ENCODE measurements around the gene SQSTM1. TPM values are rescaled to one million over a fixed set of nuclear protein-coding genes. Genes with fewer than 3 reads are reported as not detected.

The SQSTM1 gene
- total RNA-seq, 1 experiment from 2014 or later = 612 TPM

GRCh38 chr5:179794171-179794570 lies 26.5 kb upstream of the SQSTM1 start:
- no peaks in the 10 kb centered on the region for H3K9me3 Mint-ChIP-seq (ENCODE audit: unreplicated experiment)
- BruUV-seq (replicated peaks) = no TSS peak
- no peaks in the 10 kb centered on the region for H3K27me3 Mint-ChIP-seq (ENCODE audit: insufficient read depth, unreplicated experiment)
- TF ChIP-seq CTCF (IDR thresholded peaks at IDR 0.05; ENCODE audit: unreplicated experiment) = no peak
- ChIA-PET POLR2A (interaction anchor here (0.6 to 4.8 kb wide), 7 partner anchors 17 to 1185 kb away, joined by 3 to 37 read pairs (median 5); partner anchors contain the start of gene MAML1), CTCF (interaction anchor here (0.6 to 3.6 kb wide), 6 partner anchors 9 to 128 kb away, joined by 3 to 28 read pairs (median 6); no protein-coding TSS in a partner anchor)
- H3K4me3 Mint-ChIP-seq (ENCODE audit: unreplicated experiment) = no peak overlapping the region
- no peak overlapping the region for H3K27ac Mint-ChIP-seq (ENCODE audit: low read depth, unreplicated experiment)
- intact Hi-C loops (cut with micrococcal nuclease) = no loop called here
- no peak for DNase-seq (ENCODE audit: unreplicated experiment)
- peaks cover 8% of the 10 kb centered on the region for H3K4me1 Mint-ChIP-seq (ENCODE audit: insufficient read depth, unreplicated experiment)
- H3K36me3 Mint-ChIP-seq (ENCODE audit: insufficient read depth, unreplicated experiment) = peaks cover 22% of the 10 kb centered on the region

GRCh38 chr5:179794575-179794974 lies 26.1 kb upstream of the SQSTM1 start:
- Mint-ChIP-seq H3K4me3 (ENCODE audit: unreplicated experiment) (peak overlapping the region; percentile 71), H3K4me1 (ENCODE audit: insufficient read depth, unreplicated experiment) (peaks cover 8% of the 10 kb centered on the region), H3K36me3 (ENCODE audit: insufficient read depth, unreplicated experiment) (peaks cover 25% of the 10 kb centered on the region), H3K27me3 (ENCODE audit: insufficient read depth, unreplicated experiment) (no peaks in the 10 kb centered on the region), H3K9me3 (ENCODE audit: unreplicated experiment) (no peaks in the 10 kb centered on the region), H3K27ac (ENCODE audit: low read depth, unreplicated experiment) (no peak overlapping the region)
- ChIA-PET POLR2A (interaction anchor here (0.6 to 4.8 kb wide), 13 partner anchors 11 to 1185 kb away, joined by 3 to 37 read pairs (median 5); partner anchors contain the start of gene MAML1), CTCF (interaction anchor here (0.6 to 3.6 kb wide), 7 partner anchors 8 to 220 kb away, joined by 3 to 28 read pairs (median 5); no protein-coding TSS in a partner anchor)
- no peak for TF ChIP-seq CTCF (IDR thresholded peaks at IDR 0.05; ENCODE audit: unreplicated experiment)
- no TSS peak for BruUV-seq (replicated peaks)
- no peak for DNase-seq (ENCODE audit: unreplicated experiment)
- intact Hi-C loops (cut with micrococcal nuclease) = no loop called here

- BruUV-seq (replicated peaks) = no TSS peak
- Mint-ChIP-seq H3K36me3 (ENCODE audit: insufficient read depth, unreplicated experiment) (peaks cover 31% of the 10 kb centered on the region), H3K27ac (ENCODE audit: low read depth, unreplicated experiment) (no peak overlapping the region), H3K27me3 (ENCODE audit: insufficient read depth, unreplicated experiment) (no peaks in the 10 kb centered on the region), H3K4me3 (ENCODE audit: unreplicated experiment) (peak overlapping the region; percentile 71), H3K9me3 (ENCODE audit: unreplicated experiment) (no peaks in the 10 kb centered on the region), H3K4me1 (ENCODE audit: insufficient read depth, unreplicated experiment) (peaks cover 8% of the 10 kb centered on the region)
- no peak for TF ChIP-seq CTCF (IDR thresholded peaks at IDR 0.05; ENCODE audit: unreplicated experiment)
- CTCF ChIA-PET = interaction anchor here (0.6 to 3.6 kb wide), 12 partner anchors 10 to 221 kb away, joined by 3 to 42 read pairs (median 6); partner anchors contain the start of genes CBY3 and SQSTM1
- intact Hi-C loops (cut with micrococcal nuclease) = no loop called here
- POLR2A ChIA-PET = interaction anchor here (0.6 to 4.8 kb wide), 25 partner anchors 8 to 1186 kb away, joined by 3 to 37 read pairs (median 4); partner anchors contain the start of genes MAML1, MRNIP and SQSTM1
- DNase-seq (ENCODE audit: unreplicated experiment) = peak; percentile 80
Observed at GRCh38 chr5:179795049-179795862, 25.4 kb upstream of the SQSTM1 start.

All from MCF 10A (cell line).